22Rv1 (cell line): ENCODE data around the gene RILP.

ENCODE experiments used
- CTCF ChIP-seq: fragments of 450-650 bp; IDR thresholded peaks from 2 replicates; pipeline ENCODE4 v1.5.1; 2017; ENCODE audit warnings: mild to moderate bottlenecking
- ZFX ChIP-seq: fragments of 450-650 bp; IDR thresholded peaks from 2 replicates; pipeline ENCODE4 v1.6.1; 2017; ENCODE audit warnings: antibody characterized with exemption, borderline replicate concordance

GRCh38 chr17:1607971-1608320 is 41.7 kb downstream of the RILP start:
- TF ChIP-seq CTCF (no peak), ZFX (no peak)
